HG03457 (cell line): ENCODE results near the gene COX7A1.
"Not testable (repeated sequence)": the region's sequence is repeated elsewhere in the genome, so short reads cannot be mapped to it uniquely, and the experiment has no call there.

Experiments
- ATAC-seq: cut with Tn5 transposase; IDR thresholded peaks from one replicate; pipeline ENCODE4 v1.9.1; 2021; ENCODE audit warnings: moderate number of reproducible peaks; ENCODE audit not compliant: unreplicated experiment

The COX7A1 gene

DNA sequence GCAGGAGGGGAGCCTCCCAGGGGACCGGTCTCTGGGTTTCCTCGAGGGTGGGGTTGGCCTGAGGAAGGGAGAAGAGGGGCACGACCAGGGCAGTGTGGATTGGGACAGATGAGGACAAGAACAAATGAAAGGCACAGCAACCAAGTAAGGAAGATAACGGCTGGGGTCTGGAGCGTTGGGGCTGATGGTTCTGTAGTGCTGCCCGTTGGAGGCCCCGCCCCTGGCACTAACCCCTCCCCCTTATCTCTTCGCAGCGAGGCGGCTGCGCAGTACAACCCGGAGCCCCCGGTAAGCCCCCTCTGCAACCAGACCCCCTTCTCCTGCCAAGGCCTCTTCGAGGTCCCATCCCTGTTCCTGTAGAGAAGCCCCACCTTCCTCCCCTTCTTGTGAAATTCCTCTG is 10.2 kb downstream of the COX7A1 start:
- ATAC-seq: no peak

DNA sequence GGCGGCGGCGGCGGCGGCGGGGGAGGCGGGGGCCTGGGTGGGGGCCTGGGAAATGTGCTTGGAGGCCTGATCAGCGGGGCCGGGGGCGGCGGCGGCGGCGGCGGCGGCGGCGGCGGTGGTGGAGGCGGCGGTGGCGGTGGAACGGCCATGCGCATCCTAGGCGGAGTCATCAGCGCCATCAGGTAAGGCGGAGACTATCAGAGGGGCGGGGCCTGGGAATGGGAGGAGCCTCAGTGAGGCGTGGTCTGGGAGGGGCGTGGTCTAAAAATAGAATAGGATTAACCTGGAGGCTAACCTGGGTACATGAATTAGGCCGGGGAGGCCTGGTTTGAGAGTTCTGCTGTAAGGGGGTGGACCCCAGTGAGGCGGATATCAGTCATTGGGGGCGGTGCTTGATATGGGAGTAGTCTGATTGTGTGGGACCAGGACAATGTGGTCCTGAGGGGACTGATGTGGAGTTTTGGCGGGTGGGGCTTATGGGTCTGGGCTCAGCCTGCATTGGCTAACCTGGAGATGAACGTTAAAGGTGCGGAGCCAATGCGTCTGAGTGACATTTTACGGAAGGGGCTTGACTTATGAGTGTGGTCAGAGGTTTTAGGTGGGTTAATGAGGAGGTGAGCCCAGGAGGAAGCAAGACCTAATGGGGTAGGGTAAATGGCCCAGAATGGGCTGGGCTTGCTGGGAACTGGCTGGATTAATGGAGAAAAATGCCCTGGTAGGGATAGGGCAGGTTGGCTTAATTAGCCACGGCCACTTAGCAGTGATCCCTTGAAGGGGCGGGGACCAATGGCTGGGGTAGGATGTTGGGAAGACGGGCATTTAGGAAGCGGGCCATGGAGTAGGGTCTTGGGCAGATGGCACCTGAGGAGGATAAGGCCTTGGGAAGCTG is 11.0 kb downstream of the COX7A1 start:
- ATAC-seq: peak; percentile 38

- no peak for ATAC-seq
Measured at GRCh38 chr19:36140304-36141038, 11.8 kb downstream of the COX7A1 start.

DNA sequence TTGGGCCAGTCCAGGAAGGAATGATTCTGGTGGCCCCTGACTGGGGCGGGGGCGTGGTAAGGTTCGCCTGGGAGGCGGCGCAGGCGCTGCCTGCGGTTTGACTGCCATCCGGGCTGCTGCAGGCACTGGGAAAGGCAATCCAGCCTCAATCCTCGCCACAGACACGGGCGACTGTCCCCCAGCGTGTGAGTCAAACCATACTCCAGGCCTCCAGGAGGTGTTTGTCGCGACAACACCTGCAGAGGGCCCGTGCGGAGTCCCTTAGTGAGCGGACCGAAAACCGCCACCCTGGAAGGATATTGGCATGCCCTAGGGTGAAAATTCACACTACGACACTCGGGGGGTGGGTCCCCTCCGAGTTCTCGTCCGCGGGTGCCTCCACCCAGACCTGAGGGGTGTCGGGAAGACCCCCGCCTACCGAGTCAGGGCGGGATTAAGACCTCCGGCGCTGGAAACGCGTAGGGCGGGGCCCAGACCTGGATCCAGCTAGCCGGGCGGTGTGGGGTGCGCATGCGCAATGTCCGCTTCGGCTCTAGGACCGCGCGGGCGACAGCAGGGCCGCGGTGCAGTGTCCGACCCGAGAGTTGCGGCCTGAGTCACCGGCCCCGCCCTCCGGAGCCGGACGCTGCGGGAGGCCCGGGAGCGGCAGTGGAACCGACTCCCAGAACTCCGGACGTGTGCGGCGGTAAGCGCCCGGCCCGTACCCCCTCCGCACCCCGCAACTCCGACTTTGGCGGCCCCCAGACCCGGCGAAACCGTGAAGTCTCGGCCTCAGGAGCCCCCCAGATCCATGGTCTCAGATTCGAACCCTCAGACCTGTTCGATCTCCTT is 12.6 kb downstream of the COX7A1 start, which contains the start of gene CAPNS1:
TSS of gene CAPNS1 (plus strand) at position 594 of the 831 bp plus-strand sequence. CDS start 946 bp downstream, outside the sequence.
- peak; percentile 62 for ATAC-seq

GRCh38 chr19:36139120-36139472 is 13.2 kb downstream of the COX7A1 start:
- no peak for ATAC-seq

GRCh38 chr19:36136964-36137686 is 15.1 kb downstream of the COX7A1 start:
- ATAC-seq: no peak

DNA sequence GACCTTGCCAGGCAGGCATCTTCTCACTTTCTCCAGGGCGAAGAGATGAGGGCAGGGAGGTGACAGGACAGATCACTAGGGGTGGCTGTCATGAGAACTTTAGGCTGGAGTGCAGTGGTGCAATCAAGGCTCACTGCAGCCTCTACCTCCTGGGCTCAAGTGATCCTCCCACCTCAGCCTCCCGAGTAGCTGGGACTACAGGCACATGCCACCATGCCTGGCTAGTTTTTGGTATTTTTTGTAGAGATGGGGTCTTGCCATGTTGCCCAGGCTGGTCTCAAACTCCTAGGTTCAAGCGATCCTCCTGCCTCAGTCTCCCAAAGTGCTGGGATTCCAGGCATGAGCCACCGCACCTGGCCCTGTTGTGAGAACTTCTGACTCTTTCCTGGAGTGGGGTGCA is 17.4 kb downstream of the COX7A1 start:
- not testable (repeated sequence) for ATAC-seq

GRCh38 chr19:36131221-36131620 is 21.0 kb downstream of the COX7A1 start:
- ATAC-seq: not testable (repeated sequence)

- ATAC-seq: no peak
Measured at GRCh38 chr19:36128392-36128736, 23.9 kb downstream of the COX7A1 start.

DNA sequence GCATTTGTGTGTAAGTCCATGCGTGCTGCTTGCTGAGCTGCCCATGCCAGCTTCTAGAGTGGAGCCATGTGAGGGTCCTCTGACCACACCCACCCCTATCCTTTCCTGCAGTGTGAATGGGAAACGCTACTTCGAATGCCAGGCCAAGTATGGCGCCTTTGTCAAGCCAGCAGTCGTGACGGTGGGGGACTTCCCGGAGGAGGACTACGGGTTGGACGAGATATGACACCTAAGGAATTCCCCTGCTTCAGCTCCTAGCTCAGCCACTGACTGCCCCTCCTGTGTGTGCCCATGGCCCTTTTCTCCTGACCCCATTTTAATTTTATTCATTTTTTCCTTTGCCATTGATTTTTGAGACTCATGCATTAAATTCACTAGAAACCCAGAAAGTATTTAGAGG is 26.7 kb downstream of the COX7A1 start:
- no peak for ATAC-seq

- no peak for ATAC-seq
Measured at GRCh38 chr19:36121486-36122124, 30.6 kb downstream of the COX7A1 start.

GRCh38 chr19:36120984-36121358 is 31.3 kb downstream of the COX7A1 start:
- no peak for ATAC-seq

- ATAC-seq: no peak
Measured at GRCh38 chr19:36120092-36120983, 31.9 kb downstream of the COX7A1 start.

- no peak for ATAC-seq
Measured at GRCh38 chr19:36116344-36116637, 36.0 kb downstream of the COX7A1 start.

DNA sequence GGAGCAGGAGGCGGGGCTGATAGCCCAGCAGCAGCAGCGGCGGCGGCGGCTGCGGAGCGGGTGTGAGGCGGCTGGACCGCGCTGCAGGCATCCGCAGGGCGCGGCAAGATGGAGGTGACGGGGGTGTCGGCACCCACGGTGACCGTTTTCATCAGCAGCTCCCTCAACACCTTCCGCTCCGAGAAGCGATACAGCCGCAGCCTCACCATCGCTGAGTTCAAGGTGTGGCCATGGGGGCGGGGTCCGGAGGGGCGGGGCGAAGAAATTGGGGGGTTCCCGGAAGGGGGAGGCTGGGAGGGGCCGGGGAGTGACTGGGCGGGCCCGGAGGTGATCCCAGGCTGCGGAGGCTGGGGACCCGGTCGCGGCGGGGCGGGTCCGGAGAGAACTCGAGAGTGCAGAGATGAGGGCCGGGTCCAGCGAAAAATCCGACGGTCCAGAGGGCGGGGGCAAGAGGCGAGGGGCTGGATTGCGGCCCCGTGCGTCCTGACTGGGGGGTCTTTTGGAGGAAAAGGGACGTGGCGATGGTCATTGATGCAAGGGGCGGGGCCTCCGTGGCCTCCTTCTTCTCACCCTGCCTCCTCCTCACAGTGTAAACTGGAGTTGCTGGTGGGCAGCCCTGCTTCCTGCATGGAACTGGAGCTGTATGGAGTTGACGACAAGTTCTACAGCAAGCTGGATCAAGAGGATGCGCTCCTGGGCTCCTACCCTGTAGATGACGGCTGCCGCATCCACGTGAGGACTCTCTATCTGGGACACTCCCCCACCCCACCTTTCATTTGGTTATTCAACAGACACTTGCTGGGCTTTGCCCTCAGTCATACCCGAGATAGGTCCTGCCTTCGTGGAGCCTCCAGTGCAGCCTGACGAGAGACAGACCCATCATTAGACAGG is 36.5 kb downstream of the COX7A1 start, which contains the start of gene TBCB:
TSS of gene TBCB (plus strand) at position 16 of the 891 bp plus-strand sequence. CDS start at position 109, 93 bp downstream.
- ATAC-seq: no peak

DNA sequence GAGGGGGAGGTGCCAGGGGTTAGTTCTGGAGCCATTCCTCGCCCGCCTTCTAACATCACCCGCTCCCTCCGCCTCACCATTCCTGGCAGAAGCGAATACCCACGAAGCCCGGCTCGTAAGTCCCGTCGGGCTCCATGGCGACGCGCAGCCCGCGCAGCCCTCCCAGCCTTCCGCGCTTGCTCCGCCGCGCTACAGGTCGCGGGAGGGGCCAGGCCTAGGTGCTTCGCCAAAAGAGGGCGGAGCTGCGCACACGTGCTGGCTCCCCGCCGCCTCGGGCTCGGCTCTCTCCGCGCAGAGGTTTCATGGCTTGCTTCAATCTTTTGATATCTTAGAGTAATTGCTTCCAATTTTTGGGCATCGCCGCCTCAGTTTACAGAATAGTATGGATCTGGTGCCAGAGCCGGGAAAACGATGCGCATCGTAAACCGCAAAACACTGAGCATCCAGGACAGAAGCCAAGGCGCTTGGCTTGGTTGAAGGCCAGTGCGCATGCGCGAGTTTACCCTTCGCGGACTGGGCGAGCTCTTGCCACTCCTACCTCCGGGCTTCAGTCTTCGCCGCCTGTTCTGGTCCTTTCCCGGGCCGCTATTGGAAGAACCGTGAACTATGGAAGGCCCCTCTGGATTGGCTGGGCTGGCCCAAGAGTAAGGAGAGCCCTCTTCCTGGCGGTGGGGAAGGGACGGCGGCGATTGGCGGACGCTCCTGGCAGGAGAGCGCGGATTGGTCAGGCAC is 37.4 kb downstream of the COX7A1 start, which contains the start of gene POLR2I:
TSS of gene POLR2I (minus strand) at position 155 of the 732 bp plus-strand sequence. CDS start at position 136, 19 bp downstream.
- peak; percentile 75 for ATAC-seq
